BJ (cell line): ENCODE results near the gene TNP2. TPM values are rescaled to one million over a fixed set of nuclear protein-coding genes. Genes with fewer than 3 reads are reported as not detected.
"Not testable (repeated sequence)": the region's sequence is repeated elsewhere in the genome, so short reads cannot be mapped to it uniquely, and the experiment has no call there.

ENCODE experiments used
- CTCF ChIA-PET: fragments of 350-600 bp; formaldehyde crosslinking; extraction: SDS; loops from one replicate; lab custom pipeline; 2021; ENCODE audit warnings: antibody characterized with exemption, inconsistent platforms; lab: Yijun Ruan, JAX
- POLR2A ChIA-PET: fragments of 300-600 bp; sonication (Branson Sonifier 250); formaldehyde crosslinking; extraction: SDS; loops from one replicate; lab custom pipeline; 2021; ENCODE audit warnings: antibody characterized with exemption; lab: Charles Lee
- DNase-seq: peaks from one replicate; pipeline ENCODE4 v3.0.0-alpha.2; 2011; ENCODE audit warnings: low read depth
- H3K27me3 ChIP-seq: 2 replicates; pipeline ENCODE4 v1.6.0; 2011; ENCODE audit warnings: low read length; ENCODE audit not compliant: control insufficient read depth, insufficient read depth
- H3K36me3 ChIP-seq: 2 replicates; pipeline ENCODE4 v1.5.1; 2011; ENCODE audit warnings: low read length; ENCODE audit not compliant: control insufficient read depth, insufficient read depth
- H3K4me3 ChIP-seq: 2 replicates; pipeline ENCODE4 v1.5.1; 2011; ENCODE audit warnings: low read depth, mild to moderate bottlenecking, control low read depth, low read length
- CTCF ChIP-seq: IDR thresholded peaks from 2 replicates; pipeline ENCODE4 v1.5.1; 2011; ENCODE audit warnings: low read depth, mild to moderate bottlenecking, control low read depth, inconsistent platforms, low read length, moderate library complexity; ENCODE audit not compliant: insufficient read depth
- polyA plus RNA-seq: library from polyadenylated mRNA; depleted of rRNA; stranded (reverse); fragments of >200 nt; gene quantifications from 2 replicates; pipeline ENCODE4 v1.2.3, GENCODE V29; 2011

TNP2 gene
- polyA plus RNA-seq, 1 experiment, result not detected

GRCh38 chr16:11303405-11304138, 34.4 kb upstream of the TNP2 start:
- no peak for DNase-seq
- ChIA-PET CTCF (no interaction called here), POLR2A (no interaction called here)

GRCh38 chr16:11302977-11303376, 33.9 kb upstream of the TNP2 start:
- no peak for TF ChIP-seq CTCF
- Histone ChIP-seq H3K4me3 (no peak overlapping the region), H3K36me3 (no peaks in the 10 kb centered on the region), H3K27me3 (no peaks in the 10 kb centered on the region)
- CTCF ChIA-PET, result interaction anchor here (0.6 kb wide), 1 partner anchor 68 kb away, joined by 3 read pairs; no protein-coding TSS in a partner anchor
- DNase-seq, result no peak
- POLR2A ChIA-PET, result no interaction called here

More at GRCh38 chr16:11303405-11304138, 34.4 kb upstream of the TNP2 start:
- no peaks in the 10 kb centered on the region for H3K36me3 ChIP-seq
- H3K27me3 ChIP-seq, result no peaks in the 10 kb centered on the region
- H3K4me3 ChIP-seq, result no peak overlapping the region
- TF ChIP-seq CTCF, result no peak

GRCh38 chr16:11301645-11302501, 32.7 kb upstream of the TNP2 start:
- POLR2A ChIA-PET, result no interaction called here
- CTCF ChIA-PET, result interaction anchor here (0.6 kb wide), 1 partner anchor 69 kb away, joined by 3 read pairs; no protein-coding TSS in a partner anchor
- Histone ChIP-seq H3K36me3 (no peaks in the 10 kb centered on the region), H3K27me3 (no peaks in the 10 kb centered on the region), H3K4me3 (no peak overlapping the region)
- no peak for TF ChIP-seq CTCF
- DNase-seq, result no peak

- DNase-seq, result no peak
- no peak for TF ChIP-seq CTCF
- ChIA-PET POLR2A (no interaction called here), CTCF (no interaction called here)
- no peaks in the 10 kb centered on the region for H3K36me3 ChIP-seq
- H3K4me3 ChIP-seq, result no peak overlapping the region
- H3K27me3 ChIP-seq, result no peaks in the 10 kb centered on the region
Measured at GRCh38 chr16:11300560-11300892, 31.4 kb upstream of the TNP2 start.

GRCh38 chr16:11299865-11300559, 30.9 kb upstream of the TNP2 start:
- DNase-seq, result no peak
- ChIA-PET POLR2A (no interaction called here), CTCF (no interaction called here)
- TF ChIP-seq CTCF, result no peak
- Histone ChIP-seq H3K27me3 (no peaks in the 10 kb centered on the region), H3K4me3 (no peak overlapping the region), H3K36me3 (no peaks in the 10 kb centered on the region)

- DNase-seq, H3K4me3 ChIP-seq, POLR2A ChIA-PET, H3K27me3 ChIP-seq, H3K36me3 ChIP-seq: not testable (repeated sequence)
- CTCF ChIA-PET, result interaction anchor here (0.8 to 2.6 kb wide), 3 partner anchors 30 to 58 kb away, joined by 3 to 8 read pairs (median 3); partner anchors contain the start of genes SOCS1 and TNP2
Measured at GRCh38 chr16:11298950-11299547, 29.9 kb upstream of the TNP2 start.
